K562 (cell line): ENCODE results near the gene USPL1. TPM values are rescaled to one million over a fixed set of nuclear protein-coding genes. Genes with fewer than 3 reads are reported as not detected.

Source experiments
- CSDE1 ChIP-seq, 2 experiments: fragments of 450-650 bp; IDR thresholded peaks; 2 replicates each; pipeline ENCODE4 v1.6.1; 2016; ENCODE audit warnings: mild to moderate bottlenecking in 1 of 2
- ETV1 ChIP-seq: fragments of 450-650 bp; conservative IDR thresholded peaks from 2 replicates; pipeline ENCODE4 v1.6.1; 2016; ENCODE audit warnings: missing genetic modification characterization, control low read depth, low read depth, missing compliant biosample characterization
- GABPB1 ChIP-seq: sonication (generic); formaldehyde crosslinking; IDR thresholded peaks from 2 replicates; pipeline ENCODE4 v1.8.0; 2022; ENCODE audit warnings: mild to moderate bottlenecking, missing genetic modification reagents
- HLTF ChIP-seq: fragments of 450-650 bp; IDR thresholded peaks from 2 replicates; pipeline ENCODE4 v1.6.1; 2016
- HSF4 ChIP-seq: fragments of 250-450 bp; sonication (Bioruptor Pico); IDR thresholded peaks from 2 replicates; pipeline ENCODE4 v2.1.2; 2022; ENCODE audit warnings: mild to moderate bottlenecking, moderate library complexity, borderline replicate concordance
- ILK ChIP-seq: fragments of 450-650 bp; IDR thresholded peaks from 2 replicates; pipeline ENCODE4 v1.6.1; 2016; ENCODE audit warnings: missing genetic modification characterization, low read depth, mild to moderate bottlenecking, missing compliant biosample characterization, moderate library complexity, borderline replicate concordance
- MAFG ChIP-seq: fragments of 450-650 bp; conservative IDR thresholded peaks from 2 replicates; pipeline ENCODE4 v1.6.1; 2016; ENCODE audit warnings: missing genetic modification characterization, missing compliant biosample characterization
- MXI1 ChIP-seq: IDR thresholded peaks from 2 replicates; pipeline ENCODE4 v1.6.1; 2011; ENCODE audit warnings: low read depth, mild to moderate bottlenecking, improper control_type of control experiment, low read length
- MYC ChIP-seq, 2 experiments: fragments of 250-450 bp in 1 of 2; sonication (Bioruptor Pico) in 1 of 2; IDR thresholded peaks; 2 replicates each; pipeline versions ENCODE4 v1.5.1 to v1.6.1; 2012 to 2021; ENCODE audit warnings: low read depth in 2 of 2, borderline replicate concordance in 1 of 2, improper control_type of control experiment in 1 of 2, low read length in 1 of 2, mild to moderate bottlenecking in 1 of 2, moderate library complexity in 1 of 2
- NEUROD1 ChIP-seq: fragments of 150-350 bp; IDR thresholded peaks from 2 replicates; pipeline ENCODE4 v1.6.1; 2014; ENCODE audit warnings: borderline replicate concordance, low read length, low read depth; ENCODE audit not compliant: partially characterized antibody
- RBM15 ChIP-seq: fragments of 200-400 bp; formaldehyde crosslinking; IDR thresholded peaks from 2 replicates; pipeline ENCODE4 v1.6.1; 2018; ENCODE audit warnings: mild to moderate bottlenecking, low read length, moderate library complexity; ENCODE audit not compliant: insufficient read depth
- SRSF1 ChIP-seq: fragments of 200-400 bp; formaldehyde crosslinking; IDR thresholded peaks from 2 replicates; pipeline ENCODE4 v1.6.1; 2017; ENCODE audit warnings: mild to moderate bottlenecking, low read depth, low read length, moderate library complexity
- ZMIZ1 ChIP-seq, 2 experiments: fragments of 150-350 bp in 1 of 2; IDR thresholded peaks; 2 replicates each; pipeline ENCODE4 v1.6.1; 2012 to 2016; ENCODE audit warnings: low read depth in 2 of 2, low read length in 2 of 2, mild to moderate bottlenecking in 1 of 2, moderate library complexity in 1 of 2
- ZNF184 ChIP-seq: sonication (generic); formaldehyde crosslinking; IDR thresholded peaks from 2 replicates; pipeline ENCODE4 v1.5.0; 2020; ENCODE audit warnings: missing genetic modification reagents
- ZNF354B ChIP-seq: fragments of 250-450 bp; sonication (Bioruptor Pico); IDR thresholded peaks from 2 replicates; pipeline ENCODE4 v1.4.0; 2020
- ZNF668 ChIP-seq: fragments of 250-450 bp; sonication (Bioruptor Pico); IDR thresholded peaks from 2 replicates; pipeline ENCODE4 v1.8.0; 2022; ENCODE audit warnings: mild to moderate bottlenecking, inconsistent platforms
- polyA plus RNA-seq, 8 experiments: library from polyadenylated mRNA; depleted of rRNA in 4 of 8; stranded (reverse) in 5 of 8; unstranded in 3 of 8; fragments of >200 nt; fragmentation: Nextera tagmentation in 2 of 8; fragmentation: Illumina TruSeq in 1 of 8; extraction: Ambion mirVana in 2 of 8; extraction: Trizol in 1 of 8; gene quantifications; 2 replicates each; pipeline versions ENCODE4 v1.2.1 to v1.2.3, GENCODE V29; 2011 to 2014; ENCODE audit warnings: inconsistent platforms in 1 of 8, missing spikeins in 1 of 8
- total RNA-seq, 7 experiments: library from RNA; depleted of rRNA in 6 of 7; stranded (reverse); fragments of >200 nt in 6 of 7; fragmentation: Illumina TruSeq in 2 of 7; extraction: Trizol in 2 of 7; gene quantifications; 2 replicates each; pipeline versions ENCODE4 v1.2.1 to v1.2.3, GENCODE V29; 2011 to 2021; ENCODE audit warnings: low replicate concordance in 1 of 7
- TF ChIP-seq, protein P1 (sequence below): fragments of 450-650 bp; IDR thresholded peaks from 2 replicates; pipeline ENCODE4 v1.7.0; 2016; ENCODE audit warnings: borderline replicate concordance
- TF ChIP-seq, protein P2 (sequence below), 2 experiments: fragments of 450-650 bp in 1 of 2; IDR thresholded peaks; 2 replicates each; pipeline ENCODE4 v1.6.1; 2011 to 2017; ENCODE audit warnings: low read depth in 2 of 2, antibody characterized with exemption in 1 of 2, borderline replicate concordance in 1 of 2, low read length in 1 of 2, mild to moderate bottlenecking in 1 of 2, mixed read lengths in 1 of 2; ENCODE audit not compliant: control insufficient read depth in 1 of 2

The USPL1 gene
- total and polyA plus RNA-seq, 9 of the 15 experiments (the other 6 are each of a cell fraction or from before 2014, with no cell fraction given) = 5.5 to 18.0 (median 12.0) TPM

DNA sequence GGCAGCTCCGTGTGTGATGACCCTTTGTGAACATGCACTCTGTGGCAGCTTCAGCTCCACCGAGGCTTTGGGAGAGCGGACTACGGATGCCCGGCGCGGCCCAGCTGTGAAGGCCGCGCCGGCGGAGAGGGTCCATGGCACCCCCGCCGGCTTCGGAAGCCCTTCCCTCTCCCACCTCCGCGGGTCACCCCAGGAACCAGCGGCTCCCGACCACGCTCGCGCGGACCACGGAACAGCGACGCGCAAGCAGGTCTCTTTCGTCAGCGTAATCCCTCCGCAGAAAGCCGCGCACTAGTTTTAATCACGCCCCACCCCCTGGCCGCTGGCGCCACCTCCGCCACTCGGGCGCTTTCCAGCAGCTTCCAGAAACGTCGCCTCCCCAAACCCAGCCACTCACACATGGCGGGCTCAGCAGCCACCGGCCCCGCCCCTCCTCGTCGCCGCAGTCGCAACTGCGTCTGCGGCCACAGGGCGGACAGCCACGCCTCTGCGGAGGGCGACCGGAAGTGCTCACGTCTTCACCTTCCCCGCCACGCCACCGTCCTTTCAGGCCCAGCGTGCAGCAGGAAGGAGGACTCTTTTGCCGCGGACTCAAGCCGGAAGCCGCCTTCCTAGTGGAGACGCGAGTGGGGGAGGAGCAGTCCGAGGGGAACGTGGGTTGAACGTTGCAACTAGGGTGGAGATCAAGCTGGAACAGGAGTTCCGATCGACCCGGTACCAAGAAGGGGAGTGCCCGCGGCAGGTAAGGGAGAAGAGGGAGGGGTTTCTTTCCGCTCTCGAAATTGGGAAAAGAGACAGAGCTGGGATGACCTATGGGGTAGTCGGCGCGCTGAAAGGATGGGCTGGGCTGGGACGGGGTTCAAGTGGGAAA is at the start of gene USPL1 (continued):
- TF ChIP-seq ETV1 (tag) = peak; percentile 89
- no peak for TF ChIP-seq ILK
- no peak for TF ChIP-seq ZNF184 (CRISPR knock-in tag)
- TF ChIP-seq MYC (IDR thresholded peaks at IDR 0.05; ENCODE audit: low read depth, low read length) = peak; percentile 90
- TF ChIP-seq MYC (CRISPR knock-in tag; IDR thresholded peaks at IDR 0.05; ENCODE audit: borderline replicate concordance, low read depth) = peak; percentile 34; the same call in 1 of the 2 replicates
- TF ChIP-seq RBM15 = no peak
- no peak for TF ChIP-seq ZNF354B (CRISPR knock-in tag)
- TF ChIP-seq, protein P1, sequence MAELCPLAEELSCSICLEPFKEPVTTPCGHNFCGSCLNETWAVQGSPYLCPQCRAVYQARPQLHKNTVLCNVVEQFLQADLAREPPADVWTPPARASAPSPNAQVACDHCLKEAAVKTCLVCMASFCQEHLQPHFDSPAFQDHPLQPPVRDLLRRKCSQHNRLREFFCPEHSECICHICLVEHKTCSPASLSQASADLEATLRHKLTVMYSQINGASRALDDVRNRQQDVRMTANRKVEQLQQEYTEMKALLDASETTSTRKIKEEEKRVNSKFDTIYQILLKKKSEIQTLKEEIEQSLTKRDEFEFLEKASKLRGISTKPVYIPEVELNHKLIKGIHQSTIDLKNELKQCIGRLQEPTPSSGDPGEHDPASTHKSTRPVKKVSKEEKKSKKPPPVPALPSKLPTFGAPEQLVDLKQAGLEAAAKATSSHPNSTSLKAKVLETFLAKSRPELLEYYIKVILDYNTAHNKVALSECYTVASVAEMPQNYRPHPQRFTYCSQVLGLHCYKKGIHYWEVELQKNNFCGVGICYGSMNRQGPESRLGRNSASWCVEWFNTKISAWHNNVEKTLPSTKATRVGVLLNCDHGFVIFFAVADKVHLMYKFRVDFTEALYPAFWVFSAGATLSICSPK = no peak
- peak; percentile 64; the same call in 1 of the 2 replicates for TF ChIP-seq MXI1
- no peak for TF ChIP-seq ZMIZ1 (IDR thresholded peaks at IDR 0.05; ENCODE audit: low read depth in 2 of 2, low read length in 2 of 2)
- no peak for TF ChIP-seq HSF4 (CRISPR knock-in tag)
- TF ChIP-seq NEUROD1 = peak; percentile 38
- TF ChIP-seq HLTF = no peak
- no peak for TF ChIP-seq SRSF1
- TF ChIP-seq ZNF668 (CRISPR knock-in tag) = no peak
- no peak for TF ChIP-seq MAFG
- TF ChIP-seq, protein P2, sequence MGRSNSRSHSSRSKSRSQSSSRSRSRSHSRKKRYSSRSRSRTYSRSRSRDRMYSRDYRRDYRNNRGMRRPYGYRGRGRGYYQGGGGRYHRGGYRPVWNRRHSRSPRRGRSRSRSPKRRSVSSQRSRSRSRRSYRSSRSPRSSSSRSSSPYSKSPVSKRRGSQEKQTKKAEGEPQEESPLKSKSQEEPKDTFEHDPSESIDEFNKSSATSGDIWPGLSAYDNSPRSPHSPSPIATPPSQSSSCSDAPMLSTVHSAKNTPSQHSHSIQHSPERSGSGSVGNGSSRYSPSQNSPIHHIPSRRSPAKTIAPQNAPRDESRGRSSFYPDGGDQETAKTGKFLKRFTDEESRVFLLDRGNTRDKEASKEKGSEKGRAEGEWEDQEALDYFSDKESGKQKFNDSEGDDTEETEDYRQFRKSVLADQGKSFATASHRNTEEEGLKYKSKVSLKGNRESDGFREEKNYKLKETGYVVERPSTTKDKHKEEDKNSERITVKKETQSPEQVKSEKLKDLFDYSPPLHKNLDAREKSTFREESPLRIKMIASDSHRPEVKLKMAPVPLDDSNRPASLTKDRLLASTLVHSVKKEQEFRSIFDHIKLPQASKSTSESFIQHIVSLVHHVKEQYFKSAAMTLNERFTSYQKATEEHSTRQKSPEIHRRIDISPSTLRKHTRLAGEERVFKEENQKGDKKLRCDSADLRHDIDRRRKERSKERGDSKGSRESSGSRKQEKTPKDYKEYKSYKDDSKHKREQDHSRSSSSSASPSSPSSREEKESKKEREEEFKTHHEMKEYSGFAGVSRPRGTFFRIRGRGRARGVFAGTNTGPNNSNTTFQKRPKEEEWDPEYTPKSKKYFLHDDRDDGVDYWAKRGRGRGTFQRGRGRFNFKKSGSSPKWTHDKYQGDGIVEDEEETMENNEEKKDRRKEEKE (IDR thresholded peaks at IDR 0.05; ENCODE audit: borderline replicate concordance in 1 of 2, control insufficient read depth in 1 of 2, low read depth in 2 of 2, low read length in 1 of 2) = peak in 1 of 2 experiments; percentile 90; a peak in 2 of 4 replicates
- peak in 1 of 2 experiments; percentile 49; a peak in 1 of 4 replicates for TF ChIP-seq CSDE1 (IDR thresholded peaks at IDR 0.05)
- TF ChIP-seq GABPB1 (CRISPR knock-in tag) = peak; percentile 100
